ENCODE results near the gene ZFP91. TPM values are rescaled to one million over a fixed set of nuclear protein-coding genes. Genes with fewer than 3 reads are reported as not detected.

ZFP91 gene
- total and polyA plus RNA-seq, 2 of the 4 experiments (the other 2 are of a cell fraction) = 20.7 to 25.3 TPM

DNA sequence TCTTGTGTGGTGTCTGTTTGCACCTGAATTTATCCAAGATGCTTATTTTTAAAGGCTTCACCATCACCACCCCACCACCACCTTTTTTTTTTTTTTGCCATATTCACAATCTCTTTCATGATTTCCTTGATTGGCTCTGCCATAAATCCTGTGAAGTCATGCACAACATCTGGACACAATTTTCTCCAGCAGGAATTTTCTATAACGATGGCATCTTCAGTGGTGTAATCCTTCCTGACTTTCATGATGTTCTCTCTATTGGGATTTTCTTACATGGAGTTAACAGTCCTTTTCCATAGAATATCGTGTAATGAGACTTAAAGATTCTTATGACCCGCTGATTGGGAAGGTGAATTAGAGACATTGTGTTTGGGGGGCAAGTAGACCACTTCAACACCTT lies 17.8 kb downstream of the ZFP91 start:
- Histone ChIP-seq H3K56ac (ENCODE audit: extremely low read depth, insufficient read depth, low read length) (no peak overlapping the region), H3K18ac (ENCODE audit: low read depth, low read length) (no peak overlapping the region), H3K9ac (ENCODE audit: low read depth, low read length) (no peak overlapping the region), H3K4me3 (ENCODE audit: insufficient read depth, low read depth, low read length) (no peak overlapping the region), H3K79me1 (ENCODE audit: low read depth in 1 of 2, low read length in 2 of 2) (peaks cover 25 to 60% of the 10 kb centered on the region in 2 experiments), H4K91ac (ENCODE audit: insufficient read depth, low read depth, low read length) (no peak overlapping the region), H3K9me1 (ENCODE audit: insufficient read depth, low read length) (peaks cover 8% of the 10 kb centered on the region; the same call in 1 of the 2 replicates), H3K27ac (ENCODE audit: insufficient read depth, low read length) (no peak overlapping the region), H4K20me1 (ENCODE audit: insufficient read depth, low read length) (peaks cover 29% of the 10 kb centered on the region), H2AK9ac (replicated peaks; ENCODE audit: low read depth, low read length, poor library complexity) (no peak overlapping the region), H2BK15ac (ENCODE audit: low read depth, low read length) (no peak overlapping the region), H3K4me2 (ENCODE audit: low read depth, low read length) (no peak overlapping the region), H2AFZ (replicated peaks; ENCODE audit: low read length, poor library complexity) (no peak overlapping the region), H3K23ac (ENCODE audit: low read depth, low read length) (no peak overlapping the region), H2BK120ac (ENCODE audit: low read depth, low read length) (no peak overlapping the region), H2AK5ac (ENCODE audit: low read depth, low read length) (no peak overlapping the region), H2BK20ac (ENCODE audit: low read depth, low read length) (no peak overlapping the region), H4K8ac (ENCODE audit: low read depth in 2 of 2, low read length in 2 of 2) (no peak overlapping the region), H3K27me3 (ENCODE audit: control insufficient read depth, insufficient read depth, low read length) (no peaks in the 10 kb centered on the region), H3K36me3 (ENCODE audit: control insufficient read depth, insufficient read depth, low read length) (0 out of 2 replicates have a peak, but pooled peaks cover 5% of the 10 kb centered on the region), H4K5ac (ENCODE audit: low read depth, low read length) (no peak overlapping the region), H2BK5ac (ENCODE audit: low read depth, low read length, poor library complexity, severe bottlenecking) (no peak overlapping the region), H3K4ac (ENCODE audit: low read depth, low read length) (no peak overlapping the region), H3K9me3 (ENCODE audit: control insufficient read depth, insufficient read depth, low read length) (no peaks in the 10 kb centered on the region), H3K4me1 (ENCODE audit: control insufficient read depth, insufficient read depth, low read length) (peaks cover 10% of the 10 kb centered on the region), H3K14ac (replicated peaks; ENCODE audit: low read depth, low read length) (no peak overlapping the region)
- ChIA-PET POLR2A (ENCODE audit: unreplicated experiment) (no interaction called here), CTCF (no interaction called here)
- TF ChIP-seq MXI1 (IDR thresholded peaks at IDR 0.05; ENCODE audit: borderline replicate concordance, low read depth, low read length) (no peak), MAFK (IDR thresholded peaks at IDR 0.05; ENCODE audit: low read depth, low read length) (no peak), RFX5 (IDR thresholded peaks at IDR 0.05; ENCODE audit: low read depth, low read length) (no peak), POLR2A (IDR thresholded peaks at IDR 0.05; ENCODE audit: low read depth, low read length) (no peak), FOS (IDR thresholded peaks at IDR 0.05; ENCODE audit: low read depth, low read length) (no peak), CHD1 (IDR thresholded peaks at IDR 0.05; ENCODE audit: low read depth, low read length) (no peak), SMC3 (IDR thresholded peaks at IDR 0.05; ENCODE audit: low read depth, low read length) (no peak), NFE2L2 (IDR thresholded peaks at IDR 0.05; ENCODE audit: low read depth, low read length) (no peak), RAD21 (IDR thresholded peaks at IDR 0.05; ENCODE audit: low read length) (no peak), RCOR1 (IDR thresholded peaks at IDR 0.05; ENCODE audit: insufficient replicate concordance, low read length) (no peak), CEBPB (IDR thresholded peaks at IDR 0.05; ENCODE audit: low read depth, low read length) (no peak), MAZ (IDR thresholded peaks at IDR 0.05; ENCODE audit: borderline replicate concordance, low read depth, low read length) (no peak), BHLHE40 (IDR thresholded peaks at IDR 0.05; ENCODE audit: low read depth, low read length) (no peak)
- TF ChIP-seq, protein P1, sequence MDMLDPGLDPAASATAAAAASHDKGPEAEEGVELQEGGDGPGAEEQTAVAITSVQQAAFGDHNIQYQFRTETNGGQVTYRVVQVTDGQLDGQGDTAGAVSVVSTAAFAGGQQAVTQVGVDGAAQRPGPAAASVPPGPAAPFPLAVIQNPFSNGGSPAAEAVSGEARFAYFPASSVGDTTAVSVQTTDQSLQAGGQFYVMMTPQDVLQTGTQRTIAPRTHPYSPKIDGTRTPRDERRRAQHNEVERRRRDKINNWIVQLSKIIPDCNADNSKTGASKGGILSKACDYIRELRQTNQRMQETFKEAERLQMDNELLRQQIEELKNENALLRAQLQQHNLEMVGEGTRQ (IDR thresholded peaks at IDR 0.05; ENCODE audit: low read depth, low read length) = no peak
- TF ChIP-seq, protein P2, sequence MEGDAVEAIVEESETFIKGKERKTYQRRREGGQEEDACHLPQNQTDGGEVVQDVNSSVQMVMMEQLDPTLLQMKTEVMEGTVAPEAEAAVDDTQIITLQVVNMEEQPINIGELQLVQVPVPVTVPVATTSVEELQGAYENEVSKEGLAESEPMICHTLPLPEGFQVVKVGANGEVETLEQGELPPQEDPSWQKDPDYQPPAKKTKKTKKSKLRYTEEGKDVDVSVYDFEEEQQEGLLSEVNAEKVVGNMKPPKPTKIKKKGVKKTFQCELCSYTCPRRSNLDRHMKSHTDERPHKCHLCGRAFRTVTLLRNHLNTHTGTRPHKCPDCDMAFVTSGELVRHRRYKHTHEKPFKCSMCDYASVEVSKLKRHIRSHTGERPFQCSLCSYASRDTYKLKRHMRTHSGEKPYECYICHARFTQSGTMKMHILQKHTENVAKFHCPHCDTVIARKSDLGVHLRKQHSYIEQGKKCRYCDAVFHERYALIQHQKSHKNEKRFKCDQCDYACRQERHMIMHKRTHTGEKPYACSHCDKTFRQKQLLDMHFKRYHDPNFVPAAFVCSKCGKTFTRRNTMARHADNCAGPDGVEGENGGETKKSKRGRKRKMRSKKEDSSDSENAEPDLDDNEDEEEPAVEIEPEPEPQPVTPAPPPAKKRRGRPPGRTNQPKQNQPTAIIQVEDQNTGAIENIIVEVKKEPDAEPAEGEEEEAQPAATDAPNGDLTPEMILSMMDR (conservative IDR thresholded peaks at IDR 0.05; ENCODE audit: low read depth, low read length) = no peak
- TF ChIP-seq, protein P3, sequence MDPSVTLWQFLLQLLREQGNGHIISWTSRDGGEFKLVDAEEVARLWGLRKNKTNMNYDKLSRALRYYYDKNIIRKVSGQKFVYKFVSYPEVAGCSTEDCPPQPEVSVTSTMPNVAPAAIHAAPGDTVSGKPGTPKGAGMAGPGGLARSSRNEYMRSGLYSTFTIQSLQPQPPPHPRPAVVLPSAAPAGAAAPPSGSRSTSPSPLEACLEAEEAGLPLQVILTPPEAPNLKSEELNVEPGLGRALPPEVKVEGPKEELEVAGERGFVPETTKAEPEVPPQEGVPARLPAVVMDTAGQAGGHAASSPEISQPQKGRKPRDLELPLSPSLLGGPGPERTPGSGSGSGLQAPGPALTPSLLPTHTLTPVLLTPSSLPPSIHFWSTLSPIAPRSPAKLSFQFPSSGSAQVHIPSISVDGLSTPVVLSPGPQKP (IDR thresholded peaks at IDR 0.05; ENCODE audit: borderline replicate concordance, low read depth, low read length) = no peak
- DNase-seq (no peak), ATAC-seq (ENCODE audit: low read depth) (no peak)
- intact Hi-C loops (cut with micrococcal nuclease) = no loop called here
- in situ Hi-C loops (cut with MboI; ENCODE audit: low sequenced_read_pairs) = loop anchor here (25.0 kb wide), 1 partner anchor 966 kb away; no protein-coding TSS in a partner anchor
- dilution Hi-C loops (cut with HindIII; ENCODE audit: low sequenced_read_pairs, unreplicated experiment) = no loop called here
- WGBS, 2 experiments (ENCODE audit: extremely low coverage in 2 of 2, insufficient read length in 1 of 2) = no CpG with 5 or more reads among the region's 3 CpGs
- BruUV-seq (replicated peaks) = no TSS peak
